A549 (cell line): Measurements from ENCODE around the gene ZNF692. TPM values are rescaled to one million over a fixed set of nuclear protein-coding genes. Genes with fewer than 3 reads are reported as not detected.

Experiments
- ATAC-seq, 2 experiments: fragments of 200-7000 bp in 1 of 2; fragments of >200 bp in 1 of 2; cut with Nextera tagmentation in 1 of 2; cut with Tn5 transposase in 1 of 2; 3 replicates each; pipeline versions ENCODE4 v1.8.0 to v1.9.1; 2018 to 2020; ENCODE audit warnings: mild to moderate bottlenecking in 1 of 2, moderate library complexity in 1 of 2
- CTCF ChIA-PET: fragments of 300-600 bp; sonication (Branson Sonifier 250); formaldehyde crosslinking; extraction: SDS; loops from one replicate; lab custom pipeline; 2021; ENCODE audit warnings: antibody characterized with exemption, inconsistent platforms; lab: Yijun Ruan, JAX
- POLR2A ChIA-PET: fragments of 350-600 bp; formaldehyde crosslinking; extraction: SDS; loops from one replicate; lab custom pipeline; 2021; ENCODE audit warnings: antibody characterized with exemption, inconsistent platforms; lab: Yijun Ruan, JAX
- DNase-seq, 2 experiments: peaks; one replicate each; pipeline versions ENCODE4 v3.0.0 to v3.0.0-alpha.2; 2011 to 2016; ENCODE audit warnings: low read depth in 1 of 2, low spot score in 1 of 2
- FAIRE-seq: peaks from 2 replicates; lab custom pipeline; 2011; peaks lifted over from hg19 to GRCh38; lab: Jason Lieb, UNC
- H3K27ac ChIP-seq, 2 experiments: fragments of >200 bp; sonication (Bioruptor Twin); formaldehyde crosslinking; 3 replicates each; pipeline ENCODE4 v1.5.1; 2016 to 2017
- H3K4me1 ChIP-seq: fragments of >200 bp; sonication (Bioruptor Twin); formaldehyde crosslinking; 3 replicates; pipeline ENCODE4 v1.6.1; 2016
- H3K4me2 ChIP-seq: fragments of >200 bp; sonication (Bioruptor Twin); formaldehyde crosslinking; 3 replicates; pipeline ENCODE4 v1.6.1; 2016
- H3K4me3 ChIP-seq: fragments of >200 bp; sonication (Bioruptor Twin); formaldehyde crosslinking; 3 replicates; pipeline ENCODE4 v1.5.1; 2016
- H3K9me3 ChIP-seq: fragments of >200 bp; sonication (Bioruptor Twin); formaldehyde crosslinking; 3 replicates; pipeline ENCODE4 v1.6.1; 2016
- CEBPB ChIP-seq, 2 experiments: fragments of >200 bp in 1 of 2; sonication (Bioruptor Twin) in 1 of 2; formaldehyde crosslinking in 1 of 2; IDR thresholded peaks; 2 replicates each; pipeline ENCODE4 v1.6.1; 2012 to 2016
- ESRRA ChIP-seq: fragments of 150-350 bp; IDR thresholded peaks from 2 replicates; pipeline ENCODE4 v1.6.1; 2014; ENCODE audit warnings: mild to moderate bottlenecking, low read length, borderline replicate concordance
- FOXS1 ChIP-seq: fragments of 250-450 bp; sonication (Bioruptor Pico); IDR thresholded peaks from 2 replicates; pipeline ENCODE4 v1.5.0; 2020; ENCODE audit warnings: mild to moderate bottlenecking, moderate library complexity
- GATA3 ChIP-seq: IDR thresholded peaks from 2 replicates; pipeline ENCODE4 v1.6.1; 2012; ENCODE audit warnings: borderline replicate concordance
- HDAC2 ChIP-seq: fragments of 200-600 bp; sonication (generic); IDR thresholded peaks from 2 replicates; pipeline ENCODE4 v1.6.1; 2016
- HEYL ChIP-seq: fragments of 250-450 bp; sonication (Bioruptor Pico); IDR thresholded peaks from 2 replicates; pipeline ENCODE4 v1.8.0; 2021; ENCODE audit warnings: mild to moderate bottlenecking, moderate library complexity
- HMGXB4 ChIP-seq: fragments of 250-450 bp; sonication (Bioruptor Pico); IDR thresholded peaks from 2 replicates; pipeline ENCODE4 v1.5.0; 2021; ENCODE audit warnings: mild to moderate bottlenecking, moderate library complexity, borderline replicate concordance
- KDM1A ChIP-seq: fragments of 200-600 bp; sonication (generic); IDR thresholded peaks from 2 replicates; pipeline ENCODE4 v1.6.1; 2016; ENCODE audit warnings: low read depth, mild to moderate bottlenecking
- KDM5A ChIP-seq: fragments of 200-600 bp; sonication (generic); IDR thresholded peaks from 2 replicates; pipeline ENCODE4 v1.6.1; 2016; ENCODE audit warnings: antibody characterized with exemption, mild to moderate bottlenecking
- MYC ChIP-seq: IDR thresholded peaks from 2 replicates; pipeline ENCODE4 v1.6.1; 2012; ENCODE audit warnings: mild to moderate bottlenecking, inconsistent platforms, low read length, improper control_type of control experiment, borderline replicate concordance
- PHF8 ChIP-seq: fragments of 200-600 bp; sonication (generic); IDR thresholded peaks from 2 replicates; pipeline ENCODE4 v1.6.1; 2016; ENCODE audit warnings: low read depth, mild to moderate bottlenecking, antibody characterized with exemption, moderate library complexity, borderline replicate concordance
- POLR2A ChIP-seq: IDR thresholded peaks from 2 replicates; pipeline ENCODE4 v1.6.1; 2012; ENCODE audit warnings: mild to moderate bottlenecking, low read length
- POLR2AphosphoS2 ChIP-seq: conservative IDR thresholded peaks from 2 replicates; pipeline ENCODE4 v1.6.1; 2012; ENCODE audit warnings: low read length, improper control_type of control experiment, inconsistent platforms
- SMC3 ChIP-seq: fragments of >200 bp; sonication (Bioruptor Twin); formaldehyde crosslinking; IDR thresholded peaks from 3 replicates; pipeline ENCODE4 v1.6.1; 2018; ENCODE audit warnings: inconsistent platforms
- TP53 ChIP-seq: fragments of 250-450 bp; sonication (Bioruptor Pico); IDR thresholded peaks from 2 replicates; pipeline ENCODE4 v1.5.0; 2021; ENCODE audit warnings: mild to moderate bottlenecking, moderate library complexity
- USF2 ChIP-seq: fragments of 450-650 bp; IDR thresholded peaks from 2 replicates; pipeline ENCODE4 v1.6.1; 2014; ENCODE audit warnings: antibody characterized with exemption
- ZC3H11A ChIP-seq: fragments of 450-650 bp; IDR thresholded peaks from 2 replicates; pipeline ENCODE4 v1.6.1; 2014; ENCODE audit warnings: antibody characterized with exemption, mild to moderate bottlenecking
- ZFP36 ChIP-seq: fragments of 450-650 bp; IDR thresholded peaks from 2 replicates; pipeline ENCODE4 v1.6.1; 2014; ENCODE audit warnings: borderline replicate concordance; ENCODE audit not compliant: partially characterized antibody
- WGBS: methylation state at CpG from one replicate; pipeline ENCODE4 v1.1.6; 2017; ENCODE audit errors: missing lambda C conversion rate; 5-methylcytosine and 5-hydroxymethylcytosine counted together
- polyA plus RNA-seq, 4 experiments: library from polyadenylated mRNA; depleted of rRNA in 3 of 4; stranded (reverse); fragments of >200 nt; fragmentation: RNase III in 1 of 4; extraction: RNeasy Plus Mini Kit Qiagen cat#74134 plus additional on column Dnase treatment in 1 of 4; gene quantifications; 2 replicates in 3 of 4; 3 replicates in 1 of 4; pipeline ENCODE4 v1.2.3, GENCODE V29; 2011 to 2017
- TF ChIP-seq, protein P1 (sequence below): fragments of >200 bp; sonication (Bioruptor Twin); formaldehyde crosslinking; IDR thresholded peaks from 2 replicates; pipeline ENCODE4 v1.6.1; 2016
- TF ChIP-seq, protein P2 (sequence below): fragments of >200 bp; sonication (Bioruptor Twin); formaldehyde crosslinking; IDR thresholded peaks from 3 replicates; pipeline ENCODE4 v1.5.1; 2016

ZNF692 gene
- polyA plus RNA-seq, 2 of the 4 experiments (the other 2 are of a cell fraction), result 19.8 to 46.8 TPM

- H3K4me1 ChIP-seq, result peaks cover 65% of the 10 kb centered on the region
- peak overlapping the region; percentile 94 for H3K4me2 ChIP-seq
- peak overlapping the region; percentile 84 for H3K4me3 ChIP-seq
- FAIRE-seq (no peak), ATAC-seq (peak; percentile 15 to 28; a peak in 5 of 6 replicates), DNase-seq (no peak)
- ChIA-PET CTCF (interaction anchor here (0.8 to 3.9 kb wide), 9 partner anchors 9 to 61 kb away, joined by 3 to 48 read pairs (median 5); partner anchors contain the start of genes ZNF672 and ZNF692), POLR2A (interaction anchor here (1.0 to 2.7 kb wide), 8 partner anchors 11 to 81 kb away, joined by 3 to 60 read pairs (median 7); partner anchors contain the start of genes PGBD2, ZNF672 and ZNF692)
- no peaks in the 10 kb centered on the region for H3K9me3 ChIP-seq
- peak overlapping the region; percentile 96 to 97 for H3K27ac ChIP-seq
- WGBS, result 0% methylated on average over 18 of the region's 18 CpGs
- no peak for TF ChIP-seq HEYL
- no peak for TF ChIP-seq FOXS1 (CRISPR knock-in tag)
- TF ChIP-seq KDM1A, result no peak
- TF ChIP-seq POLR2A, result peak; percentile 48
- TF ChIP-seq PHF8, result peak; percentile 28; the same call in 1 of the 2 replicates
- TF ChIP-seq GATA3, result no peak
- TF ChIP-seq ESRRA, result no peak
- TF ChIP-seq CEBPB (IDR thresholded peaks at IDR 0.05), result no peak
Observed at GRCh38 chr1:248825573-248825908, 33.3 kb downstream of the ZNF692 start.

DNA sequence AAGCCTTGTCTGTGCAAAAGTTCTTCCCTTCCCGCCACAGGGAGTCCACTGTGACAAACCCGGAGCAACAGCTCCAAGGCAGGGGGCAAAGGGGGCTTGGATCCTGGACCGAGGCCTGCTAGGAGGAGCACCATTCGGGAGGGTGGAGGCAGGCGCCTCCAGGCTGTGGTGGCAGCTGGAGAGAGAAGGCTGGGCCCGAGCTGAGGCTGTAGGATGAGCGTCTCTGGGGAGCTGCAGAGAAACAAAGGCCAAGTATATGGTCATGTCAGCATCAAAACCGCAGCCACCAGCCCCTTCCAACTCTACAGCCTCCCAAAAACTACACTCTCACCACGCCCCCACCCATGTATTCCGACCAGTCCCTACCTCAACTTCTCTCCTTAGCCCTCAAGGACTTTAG, 33.7 kb downstream of the ZNF692 start:
- ATAC-seq (no peak), FAIRE-seq (no peak), DNase-seq (no peak)
- WGBS, result 25% methylated on average over 10 of the region's 10 CpGs
- TF ChIP-seq GATA3 (no peak), POLR2AphosphoS2 (no peak), USF2 (no peak), HDAC2 (no peak), HMGXB4 (CRISPR knock-in tag) (no peak), POLR2A (no peak)
- TF ChIP-seq, protein P1, sequence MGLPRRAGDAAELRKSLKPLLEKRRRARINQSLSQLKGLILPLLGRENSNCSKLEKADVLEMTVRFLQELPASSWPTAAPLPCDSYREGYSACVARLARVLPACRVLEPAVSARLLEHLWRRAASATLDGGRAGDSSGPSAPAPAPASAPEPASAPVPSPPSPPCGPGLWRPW, result no peak
- peak overlapping the region; percentile 84 for H3K4me3 ChIP-seq
- peak overlapping the region; percentile 96 to 97 for H3K27ac ChIP-seq
- CTCF ChIA-PET, result interaction anchor here (0.6 to 3.9 kb wide), 5 partner anchors 9 to 202 kb away, joined by 3 to 16 read pairs (median 3); partner anchors contain the start of gene ZNF692
- peaks cover 69% of the 10 kb centered on the region for H3K4me1 ChIP-seq
- no peaks in the 10 kb centered on the region for H3K9me3 ChIP-seq
- H3K4me2 ChIP-seq, result peak overlapping the region; percentile 94
- POLR2A ChIA-PET, result interaction anchor here (1.4 to 2.7 kb wide), 6 partner anchors 11 to 81 kb away, joined by 4 to 60 read pairs (median 12); partner anchors contain the start of genes PGBD2, ZNF672 and ZNF692

GRCh38 chr1:248824701-248825100, 34.2 kb downstream of the ZNF692 start:
- FAIRE-seq (no peak), DNase-seq (no peak)
- peak overlapping the region; percentile 94 for H3K4me2 ChIP-seq

DNA sequence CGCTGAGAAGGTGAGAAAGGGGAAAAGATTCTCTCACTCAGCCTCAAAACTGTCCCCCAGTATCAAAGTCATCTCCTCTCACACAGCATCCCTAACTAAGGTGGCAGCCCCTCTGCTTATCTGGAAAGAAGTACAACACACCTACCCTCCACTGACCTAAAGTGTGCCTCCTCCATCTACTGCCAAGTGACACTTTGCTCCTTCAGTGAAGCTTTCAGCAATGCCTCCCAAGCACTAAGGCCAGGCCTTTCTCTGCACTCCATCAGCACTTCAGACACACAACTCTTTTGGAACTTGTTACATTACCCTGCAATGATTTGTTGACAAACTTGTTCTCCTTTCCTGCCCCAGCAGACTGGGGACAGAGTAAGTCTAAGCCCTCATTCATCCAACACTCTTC, 34.6 kb downstream of the ZNF692 start:
- WGBS, result 100% methylated on average over 1 of the region's 1 CpG
- TF ChIP-seq MYC, result no peak
- TF ChIP-seq KDM5A, result no peak
- no peak for TF ChIP-seq SMC3
- no peak for TF ChIP-seq CEBPB (IDR thresholded peaks at IDR 0.05)
- TF ChIP-seq, protein P2, sequence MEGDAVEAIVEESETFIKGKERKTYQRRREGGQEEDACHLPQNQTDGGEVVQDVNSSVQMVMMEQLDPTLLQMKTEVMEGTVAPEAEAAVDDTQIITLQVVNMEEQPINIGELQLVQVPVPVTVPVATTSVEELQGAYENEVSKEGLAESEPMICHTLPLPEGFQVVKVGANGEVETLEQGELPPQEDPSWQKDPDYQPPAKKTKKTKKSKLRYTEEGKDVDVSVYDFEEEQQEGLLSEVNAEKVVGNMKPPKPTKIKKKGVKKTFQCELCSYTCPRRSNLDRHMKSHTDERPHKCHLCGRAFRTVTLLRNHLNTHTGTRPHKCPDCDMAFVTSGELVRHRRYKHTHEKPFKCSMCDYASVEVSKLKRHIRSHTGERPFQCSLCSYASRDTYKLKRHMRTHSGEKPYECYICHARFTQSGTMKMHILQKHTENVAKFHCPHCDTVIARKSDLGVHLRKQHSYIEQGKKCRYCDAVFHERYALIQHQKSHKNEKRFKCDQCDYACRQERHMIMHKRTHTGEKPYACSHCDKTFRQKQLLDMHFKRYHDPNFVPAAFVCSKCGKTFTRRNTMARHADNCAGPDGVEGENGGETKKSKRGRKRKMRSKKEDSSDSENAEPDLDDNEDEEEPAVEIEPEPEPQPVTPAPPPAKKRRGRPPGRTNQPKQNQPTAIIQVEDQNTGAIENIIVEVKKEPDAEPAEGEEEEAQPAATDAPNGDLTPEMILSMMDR, result no peak
- no peak for TF ChIP-seq TP53 (CRISPR knock-in tag)
- TF ChIP-seq, all 56 proteins: peak for 0
- no peak for DNase-seq
- ChIA-PET CTCF (interaction anchor here (0.6 to 3.9 kb wide), 3 partner anchors 18 to 201 kb away, joined by 3 to 16 read pairs (median 5); partner anchors contain the start of gene ZNF692), POLR2A (no interaction called here)
- H3K4me2 ChIP-seq, result peak overlapping the region; percentile 94
- H3K4me1 ChIP-seq, result peaks cover 69% of the 10 kb centered on the region
- H3K9me3 ChIP-seq, result no peaks in the 10 kb centered on the region
- no peak for FAIRE-seq
- peak overlapping the region; percentile 84; the same call in 2 of the 3 replicates for H3K4me3 ChIP-seq
- H3K27ac ChIP-seq, result peak overlapping the region in 1 of 2 experiments; percentile 97; a peak in 2 of 6 replicates
- ATAC-seq, result no peak

More at GRCh38 chr1:248824701-248825100, 34.2 kb downstream of the ZNF692 start:
- TF ChIP-seq ZFP36 (no peak), ZC3H11A (no peak)
- Histone ChIP-seq H3K4me1 (peaks cover 71% of the 10 kb centered on the region), H3K27ac (peak overlapping the region; percentile 96 to 97), H3K4me3 (peak overlapping the region; percentile 84), H3K9me3 (no peaks in the 10 kb centered on the region)
- ChIA-PET CTCF (interaction anchor here (0.6 to 3.9 kb wide), 4 partner anchors 9 to 201 kb away, joined by 3 to 16 read pairs (median 4); partner anchors contain the start of gene ZNF692), POLR2A (interaction anchor here (2.2 to 2.7 kb wide), 2 partner anchors 14 to 49 kb away, joined by 26 to 60 read pairs; partner anchors contain the start of gene ZNF672)
- no peak for ATAC-seq
- 82% methylated on average over 3 of the region's 3 CpGs for WGBS
